Left lung (tissue), 10 donors: Measurements from ENCODE around the gene BCR. TPM values are rescaled to one million over a fixed set of nuclear protein-coding genes. Genes with fewer than 3 reads are reported as not detected.

ENCODE experiments used
- ATAC-seq: fragments of 200-7000 bp; cut with Tn5 transposase; one replicate; pipeline ENCODE4 v1.9.1; 2020; ENCODE audit warnings: moderate library complexity
- DNase-seq, 4 donors: peaks; one replicate each; pipeline ENCODE4 v3.0.0-alpha.2; 2013 to 2020
- H3K27ac ChIP-seq, 2 donors: fragments of 200-600 bp; sonication (generic) in 1 of 2; one replicate each; pipeline versions ENCODE4 v1.5.0 to v1.8.0; 2020 to 2021
- H3K27me3 ChIP-seq, 2 donors: fragments of 200-600 bp; sonication (generic) in 1 of 2; one replicate each; pipeline versions ENCODE4 v1.5.0 to v1.8.0; 2020 to 2021
- H3K36me3 ChIP-seq, 2 donors: fragments of 200-600 bp; sonication (generic) in 1 of 2; one replicate each; pipeline versions ENCODE4 v1.5.0 to v1.8.0; 2020 to 2021
- H3K4me1 ChIP-seq, 2 donors: fragments of 200-600 bp; one replicate each; pipeline ENCODE4 v1.8.0; 2021
- H3K4me3 ChIP-seq, 2 donors: fragments of 200-600 bp; sonication (generic) in 1 of 2; one replicate each; pipeline versions ENCODE4 v1.5.0 to v1.8.0; 2020 to 2021; ENCODE audit warnings: mild to moderate bottlenecking in 1 of 2
- H3K9me3 ChIP-seq, 2 donors: fragments of 200-600 bp; sonication (generic) in 1 of 2; one replicate each; pipeline versions ENCODE4 v1.5.0 to v1.8.0; 2020 to 2021
- intact Hi-C, 2 donors: fragments of 100-400 bp; cut with DNase I; formaldehyde crosslinking; loops; one replicate each; pipeline versions ENCODE4 v1.11.2 to v1.14.2; 2022
- polyA plus RNA-seq, 6 donors: library from polyadenylated mRNA; unstranded; fragments of 120-200 nt; gene quantifications; one replicate each; pipeline ENCODE4 v1.2.1, GENCODE V29; 2013; ENCODE audit not compliant: insufficient read length in 6 of 6
- total RNA-seq, 2 donors: library from RNA; stranded (reverse); fragmentation: NEBNext Ultra II Directional; extraction: Animal tissue kit (Norgen Biotek cat#: 25700); gene quantifications; one replicate each; pipeline ENCODE4 v1.2.1, GENCODE V29; 2021
- TF ChIP-seq, protein P1 (sequence below), 2 donors: fragments of 200-600 bp; sonication (generic) in 1 of 2; IDR thresholded peaks; one replicate each; pipeline versions ENCODE4 v1.5.0 to v1.8.0; 2021; ENCODE audit warnings: antibody characterized with exemption in 2 of 2
- donor health status: DM: no; HTN: yes; CAD: no.
- donor health status: DM: no; HTN: no; CAD: no.

BCR gene
- total and polyA plus RNA-seq, 8 donors = 41.1 to 70.4 (median 48.9) TPM

DNA sequence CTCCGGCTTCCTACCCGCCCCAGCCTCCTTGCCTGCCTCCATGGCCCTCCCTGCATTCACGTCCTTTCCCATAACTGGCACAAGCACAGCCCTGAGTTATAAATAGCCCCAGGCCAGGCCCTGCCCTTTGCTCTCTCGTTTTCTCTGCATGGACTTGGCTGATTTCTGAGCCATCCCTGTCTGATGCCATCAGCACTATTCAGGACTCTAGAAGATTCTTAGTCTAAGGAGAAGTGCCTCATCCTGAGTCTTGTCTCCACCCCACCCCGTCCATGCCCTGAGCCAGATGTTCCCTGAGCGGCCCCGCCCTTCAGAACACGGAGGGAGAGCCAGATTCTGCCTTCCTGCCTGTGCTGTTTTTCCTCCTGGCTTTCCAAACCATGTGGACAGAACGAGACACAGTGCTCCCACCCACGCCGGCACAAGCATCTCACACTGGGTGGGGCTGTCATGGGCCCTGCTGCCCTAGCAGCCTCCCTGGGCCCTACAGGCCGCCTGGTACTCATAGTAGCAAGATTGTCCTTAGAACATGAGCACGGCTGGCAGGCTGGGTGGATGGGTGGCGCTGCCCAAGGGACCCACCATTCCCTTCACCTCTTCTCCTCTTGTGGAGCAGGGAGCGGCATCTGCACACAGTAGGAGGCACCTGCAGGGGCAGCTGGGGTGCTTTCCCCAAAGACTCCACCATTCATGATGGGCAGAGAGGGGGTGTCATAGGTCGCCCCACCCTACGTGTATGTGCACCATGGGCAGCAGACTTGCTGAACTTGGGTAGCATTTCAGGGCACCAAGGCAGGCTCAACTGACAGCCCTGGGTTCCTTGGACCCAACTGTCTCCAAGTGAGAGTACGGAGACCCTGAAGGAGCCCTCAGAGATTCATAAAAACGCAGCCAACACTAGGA is 76.9 kb downstream of the BCR start:
- intact Hi-C loops = no loop called here
- H3K36me3 ChIP-seq = peaks cover 0 to 80% of the 10 kb centered on the region in 2 donors
- ATAC-seq = peak; percentile 63

DNA sequence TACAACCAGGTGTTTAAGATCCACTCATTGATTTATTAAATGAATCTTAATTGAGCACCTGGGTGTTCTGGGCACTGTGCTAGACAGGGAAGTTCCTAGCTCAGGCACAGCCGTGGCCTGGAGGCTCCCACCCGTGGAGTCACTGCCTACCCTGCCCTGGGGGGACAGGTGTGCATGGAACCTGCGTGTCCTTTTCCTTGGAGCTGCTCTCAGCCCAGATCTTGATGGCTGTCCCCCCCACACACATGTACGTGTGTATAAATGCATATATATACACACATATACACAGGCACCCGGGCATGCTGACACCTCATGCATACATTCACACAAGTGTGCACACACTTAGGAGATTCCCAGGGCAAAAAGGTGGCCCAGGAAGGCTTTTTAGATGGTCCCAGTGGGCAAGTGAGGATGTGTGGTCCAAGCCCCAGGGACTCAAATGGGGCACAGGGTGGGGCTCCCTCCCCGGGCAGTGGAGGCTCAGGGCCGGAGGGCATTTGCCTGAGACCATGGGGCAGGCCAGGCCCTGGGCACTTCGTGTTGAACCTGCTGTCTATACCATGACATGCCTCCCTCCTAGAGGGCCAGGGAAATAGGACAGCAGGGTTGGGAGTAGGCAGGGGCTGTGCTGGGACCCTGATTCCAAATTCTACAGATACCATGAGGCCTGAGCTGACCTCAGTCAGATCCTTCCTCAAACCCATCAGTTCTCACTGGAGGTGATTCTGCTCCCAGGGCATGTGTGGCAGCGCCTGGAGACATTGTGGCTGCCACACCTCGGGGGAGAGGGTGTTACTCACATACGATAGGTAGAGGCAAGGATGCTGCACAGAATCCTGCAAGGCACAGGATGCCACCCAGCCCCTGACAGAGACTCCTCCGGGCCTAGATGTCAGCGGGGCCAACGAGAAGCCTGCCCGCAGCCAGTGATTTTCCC is 77.8 kb downstream of the BCR start:
- peaks cover 5 to 15% of the 10 kb centered on the region in 2 donors for H3K4me1 ChIP-seq
- intact Hi-C loops = no loop called here
- ATAC-seq (no peak), DNase-seq (no peak)
- H3K36me3 ChIP-seq = peaks cover 0 to 89% of the 10 kb centered on the region in 2 donors
- no peak overlapping the region for H3K27ac ChIP-seq
- H3K4me3 ChIP-seq = no peak overlapping the region
- no peaks in the 10 kb centered on the region for H3K27me3 ChIP-seq
- TF ChIP-seq, protein P1, sequence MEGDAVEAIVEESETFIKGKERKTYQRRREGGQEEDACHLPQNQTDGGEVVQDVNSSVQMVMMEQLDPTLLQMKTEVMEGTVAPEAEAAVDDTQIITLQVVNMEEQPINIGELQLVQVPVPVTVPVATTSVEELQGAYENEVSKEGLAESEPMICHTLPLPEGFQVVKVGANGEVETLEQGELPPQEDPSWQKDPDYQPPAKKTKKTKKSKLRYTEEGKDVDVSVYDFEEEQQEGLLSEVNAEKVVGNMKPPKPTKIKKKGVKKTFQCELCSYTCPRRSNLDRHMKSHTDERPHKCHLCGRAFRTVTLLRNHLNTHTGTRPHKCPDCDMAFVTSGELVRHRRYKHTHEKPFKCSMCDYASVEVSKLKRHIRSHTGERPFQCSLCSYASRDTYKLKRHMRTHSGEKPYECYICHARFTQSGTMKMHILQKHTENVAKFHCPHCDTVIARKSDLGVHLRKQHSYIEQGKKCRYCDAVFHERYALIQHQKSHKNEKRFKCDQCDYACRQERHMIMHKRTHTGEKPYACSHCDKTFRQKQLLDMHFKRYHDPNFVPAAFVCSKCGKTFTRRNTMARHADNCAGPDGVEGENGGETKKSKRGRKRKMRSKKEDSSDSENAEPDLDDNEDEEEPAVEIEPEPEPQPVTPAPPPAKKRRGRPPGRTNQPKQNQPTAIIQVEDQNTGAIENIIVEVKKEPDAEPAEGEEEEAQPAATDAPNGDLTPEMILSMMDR (IDR thresholded peaks at IDR 0.05) = no peak
- H3K9me3 ChIP-seq = no peaks in the 10 kb centered on the region

More for the DNA sequence above, 76.9 kb downstream of the BCR start:
- H3K27ac ChIP-seq = peak overlapping the region in 1 of 2 donors; percentile 63
- H3K9me3 ChIP-seq = no peaks in the 10 kb centered on the region
- no peak overlapping the region for H3K4me3 ChIP-seq
- TF ChIP-seq, protein P1 (IDR thresholded peaks at IDR 0.05) = no peak
- DNase-seq = no peak
- H3K27me3 ChIP-seq = no peaks in the 10 kb centered on the region
- H3K4me1 ChIP-seq = peaks cover 5 to 15% of the 10 kb centered on the region in 2 donors

DNA sequence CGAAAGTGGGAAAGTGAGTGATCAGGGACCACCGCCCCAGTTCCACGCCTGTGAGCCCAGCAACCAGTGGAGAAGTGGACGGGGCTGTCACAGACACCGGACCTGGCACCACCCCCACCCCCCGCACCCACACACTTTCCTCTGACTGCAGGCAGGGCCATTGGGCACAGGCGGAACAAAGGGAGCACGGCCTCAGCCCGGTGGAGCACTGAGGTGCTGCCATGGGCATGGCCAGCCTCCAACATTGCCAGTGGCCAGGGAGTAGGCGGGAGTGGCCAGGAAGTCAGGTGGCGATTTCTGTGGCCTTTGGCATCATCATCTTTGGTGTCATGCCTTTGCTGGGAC is 78.5 kb downstream of the BCR start:
- H3K27me3 ChIP-seq = no peaks in the 10 kb centered on the region
- no peak overlapping the region for H3K27ac ChIP-seq
- peaks cover 5 to 15% of the 10 kb centered on the region in 2 donors for H3K4me1 ChIP-seq
- no peaks in the 10 kb centered on the region for H3K9me3 ChIP-seq
- peaks cover 0 to 94% of the 10 kb centered on the region in 2 donors for H3K36me3 ChIP-seq
- ATAC-seq = no peak
- no peak for DNase-seq
- TF ChIP-seq, protein P1 (IDR thresholded peaks at IDR 0.05) = no peak
- no peak overlapping the region for H3K4me3 ChIP-seq
- intact Hi-C loops = no loop called here

DNA sequence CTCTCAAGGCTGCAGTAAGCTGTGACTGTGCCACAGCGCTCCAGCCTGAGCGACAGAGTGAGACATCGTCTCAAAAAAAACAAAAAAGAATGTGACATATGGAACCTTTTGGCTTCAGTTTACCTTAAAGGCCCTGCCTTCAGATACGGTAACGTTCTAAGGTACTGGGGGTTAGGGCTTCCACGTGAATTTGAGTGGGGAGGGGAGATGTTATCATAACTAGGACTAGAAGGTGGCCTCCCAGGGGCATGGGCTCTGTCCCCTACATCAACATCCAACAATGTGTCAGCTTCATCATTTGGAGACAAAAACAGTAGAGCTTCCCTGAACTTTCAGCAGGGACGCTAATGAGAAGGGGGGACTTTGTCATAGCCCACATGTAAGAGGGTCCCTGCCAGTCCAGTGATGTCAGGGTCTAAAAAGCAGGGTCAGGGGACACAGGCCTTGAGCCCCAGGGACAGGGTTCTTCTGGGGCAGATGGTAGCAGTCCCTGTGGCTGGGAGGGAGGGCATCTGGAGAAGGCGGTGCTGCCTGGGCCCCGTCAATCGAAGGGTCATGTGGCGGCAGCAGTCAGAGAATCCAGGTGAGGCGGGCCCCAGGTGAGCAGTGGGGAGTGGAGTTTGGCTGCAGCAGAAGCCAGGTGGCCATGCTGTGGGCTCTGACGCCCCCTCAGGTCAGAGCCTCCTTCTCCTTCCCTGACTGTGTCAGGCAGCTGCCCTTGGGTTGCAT is 79.8 kb downstream of the BCR start:
- Histone ChIP-seq H3K4me3 (no peak overlapping the region), H3K27ac (no peak overlapping the region), H3K4me1 (peaks cover 5 to 15% of the 10 kb centered on the region in 2 donors), H3K27me3 (no peaks in the 10 kb centered on the region), H3K9me3 (no peaks in the 10 kb centered on the region), H3K36me3 (peaks cover 0 to 94% of the 10 kb centered on the region in 2 donors)
- intact Hi-C loops = no loop called here
- DNase-seq = no peak
- no peak for ATAC-seq
- TF ChIP-seq, protein P1 (IDR thresholded peaks at IDR 0.05) = no peak
